Neural cell (in vitro differentiated cells): Measurements from ENCODE around the gene PLCB1. TPM values are rescaled to one million over a fixed set of nuclear protein-coding genes. Genes with fewer than 3 reads are reported as not detected.

ENCODE experiments used
- H2AFZ ChIP-seq: fragments of 200-600, 300-800 bp; sonication (generic), shearing (Covaris generic); 2 replicates; pipeline ENCODE4 v1.6.0; 2014; ENCODE audit warnings: low read depth, mild to moderate bottlenecking, antibody characterized with exemption, low read length, moderate library complexity
- H3F3A ChIP-seq: fragments of 200-600 bp; shearing (Covaris generic); 2 replicates; pipeline ENCODE4 v1.6.1; 2016; ENCODE audit warnings: mild to moderate bottlenecking, moderate library complexity, mixed read lengths, antibody characterized with exemption, low read length; ENCODE audit not compliant: insufficient read depth, poor library complexity, severe bottlenecking
- H3K27ac ChIP-seq: fragments of 200-600, 300-800 bp; sonication (generic), shearing (Covaris generic); 2 replicates; pipeline ENCODE4 v1.5.1; 2014; ENCODE audit warnings: mild to moderate bottlenecking, low read length, moderate library complexity
- H3K27me3 ChIP-seq: fragments of 300-800, 200-600 bp; sonication (generic), shearing (Covaris generic); 2 replicates; pipeline ENCODE4 v1.6.0; 2014; ENCODE audit warnings: mild to moderate bottlenecking, low read depth, low read length, moderate library complexity; ENCODE audit not compliant: insufficient read depth
- H3K36me3 ChIP-seq: fragments of 300-800, 200-600 bp; sonication (generic), shearing (Covaris generic); 2 replicates; pipeline ENCODE4 v1.5.1; 2014; ENCODE audit warnings: mild to moderate bottlenecking, antibody characterized with exemption, low read length, moderate library complexity; ENCODE audit not compliant: insufficient read depth
- H3K4me2 ChIP-seq: fragments of 300-800, 200-600 bp; sonication (generic), shearing (Covaris generic); 2 replicates; pipeline ENCODE4 v1.6.0; 2014; ENCODE audit warnings: mild to moderate bottlenecking, low read length
- H3K4me3 ChIP-seq: fragments of 300-800, 200-600 bp; sonication (generic), shearing (Covaris generic); 2 replicates; pipeline ENCODE4 v1.5.1; 2014; ENCODE audit warnings: mild to moderate bottlenecking, low read length, moderate library complexity
- H3K79me2 ChIP-seq: fragments of 200-600 bp; shearing (Covaris generic); replicated peaks from 2 replicates; pipeline ENCODE4 v1.6.0; 2014; ENCODE audit warnings: mild to moderate bottlenecking, low read length, moderate library complexity; ENCODE audit not compliant: insufficient read depth
- H3K9ac ChIP-seq: fragments of 300-800, 200-600 bp; sonication (generic), shearing (Covaris generic); 2 replicates; pipeline ENCODE4 v1.6.1; 2016; ENCODE audit warnings: mild to moderate bottlenecking, low read length, mixed read lengths
- H3K9me2 ChIP-seq: fragments of 200-600 bp; shearing (Covaris generic); 2 replicates; pipeline ENCODE4 v1.6.1; 2016; ENCODE audit warnings: mild to moderate bottlenecking, low read length, mixed read lengths; ENCODE audit not compliant: insufficient read depth
- H3K9me3 ChIP-seq: fragments of 200-600, 300-800 bp; sonication (generic), shearing (Covaris generic); 2 replicates; pipeline ENCODE4 v1.6.1; 2016; ENCODE audit warnings: mild to moderate bottlenecking, mixed run types, low read length, moderate library complexity, mixed read lengths
- H4K20me1 ChIP-seq: fragments of 200-600 bp; shearing (Covaris generic); 2 replicates; pipeline ENCODE4 v1.6.1; 2016; ENCODE audit warnings: mild to moderate bottlenecking, mixed run types; ENCODE audit not compliant: insufficient read depth
- CTCF ChIP-seq: fragments of 450-650 bp; IDR thresholded peaks from 2 replicates; pipeline ENCODE4 v1.5.1; 2014; ENCODE audit warnings: antibody characterized with exemption, mild to moderate bottlenecking, moderate library complexity; ENCODE audit not compliant: poor library complexity, severe bottlenecking
- EP300 ChIP-seq: fragments of 450-650 bp; conservative IDR thresholded peaks from 2 replicates; pipeline ENCODE4 v1.6.1; 2014; ENCODE audit warnings: antibody characterized with exemption, mild to moderate bottlenecking, moderate library complexity; ENCODE audit not compliant: poor library complexity, severe bottlenecking
- EZH2 ChIP-seq: fragments of 200-600, 300-800 bp; shearing (Covaris generic), sonication (generic); IDR thresholded peaks from 2 replicates; pipeline ENCODE4 v1.6.1; 2014; ENCODE audit warnings: antibody characterized with exemption, low read length, borderline replicate concordance, mild to moderate bottlenecking; ENCODE audit not compliant: insufficient read depth, poor library complexity, severe bottlenecking
- MXI1 ChIP-seq: fragments of 450-650 bp; conservative IDR thresholded peaks from 2 replicates; pipeline ENCODE4 v1.6.1; 2014; ENCODE audit warnings: antibody characterized with exemption, mild to moderate bottlenecking; ENCODE audit not compliant: poor library complexity, severe bottlenecking
- POLR2AphosphoS5 ChIP-seq: IDR thresholded peaks from 2 replicates; pipeline ENCODE4 v1.6.1; 2012
- RAD21 ChIP-seq: fragments of 450-650 bp; conservative IDR thresholded peaks from 2 replicates; pipeline ENCODE4 v1.6.1; 2014; ENCODE audit warnings: antibody characterized with exemption, mild to moderate bottlenecking, moderate library complexity
- REST ChIP-seq: IDR thresholded peaks from 2 replicates; pipeline ENCODE4 v1.6.1; 2012; ENCODE audit warnings: borderline replicate concordance
- SMC3 ChIP-seq: fragments of 450-650 bp; conservative IDR thresholded peaks from 2 replicates; pipeline ENCODE4 v1.6.1; 2014; ENCODE audit warnings: antibody characterized with exemption, mild to moderate bottlenecking, moderate library complexity; ENCODE audit not compliant: poor library complexity
- TAF1 ChIP-seq: IDR thresholded peaks from 2 replicates; pipeline ENCODE4 v1.6.1; 2012; ENCODE audit warnings: low read depth
- polyA plus RNA-seq: library from polyadenylated mRNA; depleted of rRNA; stranded (reverse); fragments of >200 nt; gene quantifications from 2 replicates; pipeline ENCODE4 v1.2.3, GENCODE V29; 2014

The PLCB1 gene
- polyA plus RNA-seq, 1 donor from 2014 or later, result 11.4 TPM

GRCh38 chr20:8352486-8352885 lies 220.4 kb downstream of the PLCB1 start:
- no peaks in the 10 kb centered on the region for H3K27me3 ChIP-seq
- no peaks in the 10 kb centered on the region for H3K36me3 ChIP-seq
- no peak overlapping the region for H3K4me3 ChIP-seq
- no peaks in the 10 kb centered on the region for H4K20me1 ChIP-seq
- H3K79me2 ChIP-seq, result no peaks in the 10 kb centered on the region
- no peaks in the 10 kb centered on the region for H3K9me2 ChIP-seq
- no peak overlapping the region for H3K27ac ChIP-seq
- TF ChIP-seq TAF1, result no peak
- TF ChIP-seq CTCF, result no peak
- TF ChIP-seq MXI1, result no peak
- TF ChIP-seq RAD21, result no peak
- TF ChIP-seq REST, result no peak
- no peak for TF ChIP-seq EP300
- no peak for TF ChIP-seq EZH2
- TF ChIP-seq SMC3, result no peak
- no peak for TF ChIP-seq POLR2AphosphoS5
- H3K9ac ChIP-seq, result no peak overlapping the region
- H3F3A ChIP-seq, result no peaks in the 10 kb centered on the region
- no peak overlapping the region for H2AFZ ChIP-seq
- H3K9me3 ChIP-seq, result no peaks in the 10 kb centered on the region
- H3K4me2 ChIP-seq, result no peak overlapping the region

- Histone ChIP-seq H3K4me3 (no peak overlapping the region), H3F3A (no peaks in the 10 kb centered on the region), H3K4me2 (no peak overlapping the region), H3K27ac (no peak overlapping the region), H3K9me3 (no peaks in the 10 kb centered on the region), H3K27me3 (no peaks in the 10 kb centered on the region), H3K36me3 (no peaks in the 10 kb centered on the region), H4K20me1 (no peaks in the 10 kb centered on the region), H3K79me2 (no peaks in the 10 kb centered on the region), H2AFZ (no peak overlapping the region), H3K9me2 (no peaks in the 10 kb centered on the region), H3K9ac (no peak overlapping the region)
- TF ChIP-seq RAD21, result no peak
- TF ChIP-seq REST, result no peak
- no peak for TF ChIP-seq TAF1
- TF ChIP-seq SMC3, result no peak
- TF ChIP-seq EP300, result no peak
- no peak for TF ChIP-seq CTCF
- no peak for TF ChIP-seq POLR2AphosphoS5
- TF ChIP-seq MXI1, result no peak
Measured at GRCh38 chr20:8353512-8353911, 221.4 kb downstream of the PLCB1 start.
